T follicular helper cell (primary cell): Measurements from ENCODE around the gene LIMS1.
A peak's percentile ranks its signal among the peaks of the same experiment; 100 is the strongest.
"Not testable (repeated sequence)": the region's sequence is repeated elsewhere in the genome, so short reads cannot be mapped to it uniquely, and the experiment has no call there.

Experiments used
- DNase-seq: peaks from one replicate; pipeline ENCODE4 v3.0.0-alpha.2; 2020; ENCODE audit warnings: low read depth

Gene LIMS1

DNA sequence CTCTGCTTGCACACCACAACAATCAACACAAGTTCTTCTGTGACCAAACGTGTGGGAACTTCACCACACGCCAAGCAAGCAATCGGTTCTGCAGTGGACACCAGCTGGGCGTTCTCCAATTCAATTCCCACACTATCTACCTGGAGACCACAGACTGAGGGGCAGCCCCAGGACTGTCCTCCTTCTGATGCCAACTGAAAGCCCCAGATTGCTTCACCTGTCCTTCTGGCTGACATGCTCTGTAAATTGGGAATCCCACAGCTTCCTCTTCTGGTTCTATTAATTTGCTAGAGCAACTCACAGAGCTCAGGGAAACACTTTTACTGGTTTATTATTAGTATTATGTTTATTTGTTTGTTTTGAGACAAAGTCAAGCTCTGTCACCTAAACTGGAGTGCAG lies 131.7 kb downstream of the LIMS1 start:
- DNase-seq = not testable (repeated sequence)

DNA sequence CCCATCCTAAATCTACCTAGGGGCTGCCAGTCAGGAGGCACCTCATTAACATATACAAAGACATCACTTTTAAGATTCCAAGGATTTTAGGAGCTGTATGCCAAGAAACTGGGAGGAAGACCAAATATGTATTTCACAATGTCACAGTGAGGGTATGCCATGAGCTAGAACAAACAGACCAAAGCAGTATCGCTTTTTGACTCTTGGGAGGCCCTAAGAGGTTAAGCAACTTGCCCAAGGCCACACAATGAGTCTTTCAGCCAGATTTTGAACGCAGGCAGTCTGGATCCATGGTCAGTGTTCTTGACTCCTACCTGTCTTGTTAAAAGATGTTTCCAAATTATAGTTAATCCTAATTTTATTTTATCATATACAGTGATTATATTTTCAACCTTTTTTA lies 132.9 kb downstream of the LIMS1 start:
- DNase-seq = not testable (repeated sequence)

GRCh38 chr2:108670282-108670681 lies 136.0 kb downstream of the LIMS1 start:
- not testable (repeated sequence) for DNase-seq

DNA sequence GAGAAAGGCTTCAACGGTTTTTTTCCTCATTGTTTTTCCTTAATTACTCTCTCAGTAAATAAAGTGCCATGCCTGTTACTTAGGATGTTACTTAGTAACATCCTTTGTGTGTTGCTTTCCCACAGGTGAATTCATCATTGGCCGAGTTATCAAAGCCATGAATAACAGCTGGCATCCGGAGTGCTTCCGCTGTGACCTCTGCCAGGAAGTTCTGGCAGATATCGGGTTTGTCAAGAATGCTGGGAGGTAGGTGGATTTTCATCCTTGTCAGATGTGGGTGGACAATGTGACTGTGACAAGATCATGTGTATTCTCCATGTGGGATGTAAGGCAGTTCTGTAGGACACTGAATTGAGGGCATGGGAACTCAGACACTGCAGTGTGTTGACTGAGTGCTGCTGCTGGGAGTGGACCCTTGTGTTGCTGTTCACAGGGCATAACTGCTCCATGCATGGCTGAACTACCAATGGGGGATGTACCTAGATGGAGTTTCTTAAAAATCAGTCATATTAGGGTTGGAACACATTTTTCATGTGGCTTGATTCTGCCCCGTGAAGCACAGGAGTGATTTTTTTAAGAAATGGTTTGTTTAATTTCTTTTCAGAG lies 138.0 kb downstream of the LIMS1 start:
- DNase-seq = not testable (repeated sequence)

DNA sequence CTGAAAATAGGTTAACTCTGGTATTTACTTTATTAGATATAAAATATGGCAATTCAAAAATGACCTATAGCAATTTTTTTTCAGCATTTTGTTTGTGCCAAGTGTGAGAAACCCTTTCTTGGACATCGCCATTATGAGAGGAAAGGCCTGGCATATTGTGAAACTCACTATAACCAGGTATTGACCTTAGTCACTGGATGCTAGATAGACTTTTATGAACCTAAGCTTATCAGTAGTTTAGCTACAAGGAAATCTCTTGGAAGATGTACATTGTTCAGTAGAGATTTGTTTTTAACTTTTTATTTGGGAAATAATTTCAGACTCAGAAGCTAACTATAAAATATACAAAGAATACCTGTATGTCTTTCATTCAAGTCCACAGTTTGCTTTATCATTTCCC lies 142.3 kb downstream of the LIMS1 start:
- not testable (repeated sequence) for DNase-seq

DNA sequence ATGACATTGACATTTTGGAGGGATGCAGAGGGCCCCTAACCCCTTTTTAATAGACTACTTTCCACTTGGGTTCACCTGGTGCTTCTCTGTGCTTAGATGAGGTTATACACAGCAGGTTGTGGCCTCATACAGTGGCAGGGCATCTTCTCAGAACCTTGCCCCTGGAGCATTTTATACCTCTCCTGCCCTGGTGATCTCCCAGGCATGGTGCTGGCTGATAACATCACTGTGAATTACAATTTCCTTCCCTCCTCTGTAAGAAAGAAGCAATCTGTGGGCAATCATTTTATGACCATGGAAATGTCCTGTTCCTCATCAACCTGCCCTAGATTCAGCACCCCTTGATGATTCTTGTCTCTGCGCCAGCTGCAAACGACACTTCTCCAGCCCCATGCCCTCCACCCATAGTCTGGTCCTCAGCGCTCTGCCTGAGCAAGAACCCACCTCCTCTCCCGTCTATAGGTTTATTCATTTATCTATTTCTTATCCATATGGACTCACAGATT lies 143.0 kb downstream of the LIMS1 start:
- not testable (repeated sequence) for DNase-seq

- DNase-seq = not testable (repeated sequence)
Observed at GRCh38 chr2:108678198-108678651, 144.0 kb downstream of the LIMS1 start.

- not testable (repeated sequence) for DNase-seq
Observed at GRCh38 chr2:108680805-108681204, 146.5 kb downstream of the LIMS1 start.

DNA sequence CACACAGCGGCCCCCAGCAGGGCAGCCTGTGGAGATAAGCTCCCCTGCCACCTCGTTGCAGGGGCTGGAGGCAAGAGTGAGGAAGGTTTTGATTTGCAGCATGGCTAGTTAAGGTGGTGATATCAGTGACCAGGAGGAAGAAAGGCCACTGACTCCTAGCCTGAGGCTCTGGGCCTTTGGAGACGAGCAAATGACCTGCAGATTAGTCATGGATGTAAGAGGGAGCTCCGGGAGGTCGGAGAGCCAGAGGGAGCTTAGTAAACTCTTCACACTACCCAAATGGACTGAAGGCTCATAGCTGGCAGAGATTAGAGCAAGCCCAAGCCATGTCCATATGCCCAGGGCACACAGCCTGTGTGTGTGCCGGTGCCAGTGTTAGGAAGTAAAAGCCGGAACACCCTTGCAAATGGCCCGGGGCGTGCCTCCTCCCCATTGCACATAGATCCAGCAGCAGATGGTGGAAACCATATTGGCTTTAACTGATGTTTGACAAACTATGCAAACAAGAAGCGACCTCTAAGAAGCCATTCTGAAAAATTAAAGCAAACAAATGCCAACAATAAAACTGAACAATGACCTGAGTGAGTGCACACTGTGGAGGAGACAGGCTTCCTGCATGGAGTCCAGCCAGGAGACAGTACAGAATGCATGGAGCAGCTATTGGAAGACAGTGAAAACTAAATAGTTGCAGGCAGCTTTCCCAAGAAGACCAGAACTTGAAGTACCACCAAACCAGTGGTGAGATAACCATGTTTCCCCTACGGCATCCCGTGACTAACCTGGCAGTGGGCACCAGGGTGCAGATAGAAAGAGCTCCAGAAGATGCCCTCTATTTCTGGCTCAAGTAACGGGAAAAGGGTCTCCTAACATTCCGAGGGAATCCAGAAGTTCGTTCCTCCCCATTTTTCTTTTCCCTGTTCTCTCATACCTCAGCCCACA lies 154.8 kb downstream of the LIMS1 start:
- DNase-seq = not testable (repeated sequence)

DNA sequence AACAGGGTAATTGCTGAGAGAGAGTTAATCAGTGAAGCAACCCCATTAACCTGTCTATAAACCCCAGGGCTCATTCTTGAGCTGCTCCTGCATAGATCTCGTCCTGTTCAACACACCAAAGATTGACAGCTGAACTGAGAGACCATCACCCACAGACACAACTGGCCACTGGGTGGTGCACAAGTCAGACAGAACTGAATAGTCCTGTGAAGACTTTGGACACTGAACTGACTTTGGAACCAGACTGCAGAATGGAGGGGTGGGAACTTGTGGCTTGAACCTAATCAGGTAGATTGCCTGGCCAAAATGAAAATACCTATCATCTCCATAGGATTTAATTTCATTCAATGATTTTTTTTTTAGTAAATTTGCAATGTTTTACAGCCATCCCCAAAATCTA lies 155.7 kb downstream of the LIMS1 start:
- DNase-seq = not testable (repeated sequence)

DNA sequence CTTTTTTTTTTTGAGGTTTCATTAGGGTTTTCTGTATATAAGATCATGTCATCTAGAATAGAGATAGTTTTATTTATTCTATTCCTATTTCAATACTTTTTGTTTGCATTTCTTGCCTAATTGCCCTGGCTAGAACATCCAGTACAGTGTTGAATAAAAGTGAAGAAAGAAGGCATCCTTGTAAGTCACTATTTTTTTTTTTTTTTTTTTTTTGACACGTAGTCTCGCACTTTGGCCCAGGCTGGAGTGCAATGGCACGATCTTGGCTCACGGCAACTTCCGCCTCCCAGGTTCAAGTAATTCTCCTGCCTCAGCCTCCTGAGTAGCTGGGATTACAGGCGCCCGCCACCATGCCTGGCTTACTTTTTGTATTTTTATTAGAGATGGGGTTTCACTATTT lies 157.2 kb downstream of the LIMS1 start:
- no peak for DNase-seq

- DNase-seq = no peak
Observed at GRCh38 chr2:108701208-108701607, 166.9 kb downstream of the LIMS1 start.

- no peak for DNase-seq
Observed at GRCh38 chr2:108701806-108702205, 167.5 kb downstream of the LIMS1 start.

DNA sequence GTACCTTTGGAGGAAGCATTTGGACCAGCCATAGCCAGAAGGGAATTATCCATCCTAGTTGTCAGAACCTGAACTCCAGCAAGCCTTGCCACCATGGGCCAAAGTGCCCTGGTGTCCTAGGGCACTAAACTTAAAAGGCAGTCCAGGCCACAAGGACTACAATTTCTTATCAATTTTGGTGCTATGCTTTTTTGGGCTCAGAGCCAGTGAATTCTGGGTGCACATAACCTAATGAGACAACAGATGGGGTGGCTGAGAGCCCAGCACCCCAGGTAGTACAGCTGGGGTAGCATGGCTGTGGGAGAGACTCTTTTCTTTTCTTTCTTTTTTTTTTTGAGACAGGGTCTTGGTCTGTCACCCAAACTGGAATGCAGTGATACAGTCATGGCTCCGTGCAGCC lies 170.6 kb downstream of the LIMS1 start:
- no peak for DNase-seq

DNA sequence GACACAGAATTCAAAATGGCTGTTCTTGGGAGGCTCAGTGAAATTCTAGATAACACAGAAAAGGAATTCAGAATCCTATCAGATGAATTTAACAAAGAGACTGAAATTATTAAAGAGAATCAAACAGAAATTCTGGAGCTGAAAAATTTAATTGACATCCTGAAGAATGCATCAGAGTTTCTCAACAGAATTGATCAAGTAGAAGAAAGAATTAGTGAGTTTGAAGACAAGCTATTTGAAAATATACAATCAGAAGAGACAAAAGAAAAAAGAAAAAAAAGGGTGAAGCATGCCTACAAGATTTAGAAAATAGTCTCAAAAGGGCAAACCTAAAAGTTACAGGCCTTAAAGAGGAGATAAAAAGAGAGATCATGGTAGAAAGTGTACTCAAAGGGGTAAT lies 173.0 kb downstream of the LIMS1 start:
- DNase-seq = no peak

GRCh38 chr2:108716971-108717370 lies 182.7 kb downstream of the LIMS1 start:
- DNase-seq = not testable (repeated sequence)

DNA sequence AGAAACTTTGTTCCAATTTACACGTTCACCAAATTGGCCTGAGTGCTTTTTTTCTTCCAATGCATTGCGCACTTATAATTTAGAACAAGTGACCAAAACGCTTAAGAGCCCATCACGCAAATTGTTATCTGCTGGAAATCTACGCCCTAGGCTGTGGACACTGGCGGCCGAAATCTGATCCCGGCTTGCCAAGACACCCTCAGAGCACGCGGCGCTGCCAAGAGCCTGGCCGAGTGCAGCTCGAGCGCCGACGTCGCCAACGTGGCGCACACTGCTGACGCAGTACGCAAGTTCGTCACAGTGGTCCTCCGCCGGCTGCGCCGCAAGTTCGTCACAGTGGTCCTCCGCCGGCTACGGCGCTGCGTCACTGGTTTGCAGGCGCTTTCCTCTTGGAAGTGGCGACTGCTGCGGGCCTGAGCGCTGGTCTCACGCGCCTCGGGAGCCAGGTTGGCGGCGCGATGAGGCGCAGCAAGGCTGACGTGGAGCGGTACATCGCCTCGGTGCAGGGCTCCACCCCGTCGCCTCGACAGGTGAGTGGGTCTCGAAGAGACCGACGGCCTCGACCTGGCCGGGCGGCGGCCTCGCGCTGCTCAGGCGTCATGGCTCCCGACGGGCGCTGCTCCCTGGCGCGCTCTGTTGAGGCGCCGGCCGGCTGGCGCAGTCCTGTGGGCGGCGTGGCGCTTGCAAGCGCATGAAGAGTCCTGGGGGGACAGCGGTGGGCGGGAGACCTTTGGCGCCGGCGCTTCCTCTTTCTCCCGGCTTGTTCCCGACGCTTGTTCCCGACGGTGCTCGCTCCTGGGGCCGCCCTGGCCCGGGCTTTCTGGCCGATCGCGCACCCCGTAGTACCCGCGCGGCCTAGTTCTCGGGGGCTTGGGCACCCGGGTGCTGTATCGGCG lies 185.1 kb downstream of the LIMS1 start, which contains the start of gene RANBP2:
RANBP2 (plus strand) TSS at position 334 of the 896 bp plus-strand sequence; CDS start at position 459, 125 bp downstream.
- DNase-seq = peak; percentile 92

GRCh38 chr2:108726048-108726447 lies 191.8 kb downstream of the LIMS1 start:
- DNase-seq = not testable (repeated sequence)

DNA sequence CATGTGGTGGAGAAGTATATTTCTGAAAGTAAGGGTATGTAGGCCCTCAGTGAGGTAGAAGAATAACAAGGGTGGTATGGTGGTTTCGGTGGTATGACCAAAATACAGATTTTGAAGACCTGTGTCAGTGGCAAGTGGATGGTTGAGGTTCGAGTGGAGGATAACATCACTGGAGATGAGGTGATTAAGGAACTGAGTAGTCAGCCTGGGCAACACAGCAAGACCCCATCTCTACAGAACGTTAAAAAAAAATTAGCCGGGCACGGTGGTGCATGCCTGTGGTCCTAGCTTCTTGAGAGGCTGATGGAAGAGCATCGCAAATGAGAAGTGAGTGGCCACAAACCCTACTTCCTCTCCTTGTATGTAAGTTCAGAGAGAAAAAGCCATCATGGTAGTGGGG lies 200.4 kb downstream of the LIMS1 start:
- not testable (repeated sequence) for DNase-seq
